IPS DF 4.7 (cell line): ENCODE data around the gene PCBP3.

Experiments
- DNase-seq: peaks from one replicate; pipeline ENCODE4 v3.0.0-alpha.2; 2013; ENCODE audit warnings: low spot score; ENCODE audit errors: extremely low read depth

PCBP3 gene

GRCh38 chr21:45927032-45927431 is 283.5 kb downstream of the PCBP3 start:
- no peak for DNase-seq

- DNase-seq, result no peak
These were observed 284.6 kb downstream of the PCBP3 start for GRCh38 chr21:45927851-45928850.

GRCh38 chr21:45929449-45929848 is 285.9 kb downstream of the PCBP3 start:
- no peak for DNase-seq

GRCh38 chr21:45930231-45930760 is 286.8 kb downstream of the PCBP3 start:
- DNase-seq, result no peak

DNA sequence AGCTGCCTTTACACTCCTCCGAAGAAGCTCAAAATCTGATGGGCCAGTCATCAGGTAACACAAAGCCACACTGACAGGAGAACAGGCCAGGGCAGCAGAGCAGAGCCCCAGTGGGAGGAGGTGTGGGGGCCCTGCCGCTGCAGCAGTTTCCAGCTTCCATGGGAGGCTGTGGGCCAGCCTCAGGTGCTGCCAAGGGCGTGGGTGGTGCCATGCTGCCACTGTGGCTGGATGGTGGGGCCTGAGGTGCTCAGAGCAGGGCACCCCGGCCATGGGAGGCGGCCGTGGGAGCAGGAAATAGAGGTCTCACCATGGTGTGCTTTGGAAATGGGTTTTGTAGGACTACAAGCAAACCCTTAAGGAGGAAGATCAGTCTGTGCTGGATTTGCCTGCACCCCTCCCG is 287.3 kb downstream of the PCBP3 start:
- no peak for DNase-seq

GRCh38 chr21:45931397-45931969 is 288.0 kb downstream of the PCBP3 start:
- DNase-seq, result no peak

GRCh38 chr21:45932922-45933502 is 289.5 kb downstream of the PCBP3 start:
- no peak for DNase-seq

DNA sequence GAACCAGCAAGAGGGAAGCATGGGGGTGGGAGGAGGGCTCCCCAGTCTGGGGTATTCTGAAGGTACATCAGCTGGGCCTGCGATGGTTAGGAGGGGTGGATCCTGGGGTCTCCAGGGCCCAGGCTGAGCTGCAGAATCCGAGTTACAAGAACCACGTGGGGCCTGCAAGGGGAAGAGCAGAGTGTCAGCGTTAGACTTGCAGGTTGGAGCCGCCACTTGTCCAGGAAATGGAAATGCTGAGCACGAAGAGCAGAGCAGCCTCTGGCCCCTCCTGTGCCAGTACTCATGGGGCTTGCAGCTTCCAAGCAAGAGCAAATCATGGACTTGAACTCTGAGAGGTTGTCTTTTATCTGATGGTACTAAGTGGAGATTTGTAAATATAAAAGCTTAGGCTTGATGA is 290.6 kb downstream of the PCBP3 start:
- DNase-seq, result no peak

- DNase-seq, result no peak
These were observed 291.0 kb downstream of the PCBP3 start for GRCh38 chr21:45934554-45934953.

GRCh38 chr21:45935628-45936027 is 292.1 kb downstream of the PCBP3 start:
- no peak for DNase-seq

DNA sequence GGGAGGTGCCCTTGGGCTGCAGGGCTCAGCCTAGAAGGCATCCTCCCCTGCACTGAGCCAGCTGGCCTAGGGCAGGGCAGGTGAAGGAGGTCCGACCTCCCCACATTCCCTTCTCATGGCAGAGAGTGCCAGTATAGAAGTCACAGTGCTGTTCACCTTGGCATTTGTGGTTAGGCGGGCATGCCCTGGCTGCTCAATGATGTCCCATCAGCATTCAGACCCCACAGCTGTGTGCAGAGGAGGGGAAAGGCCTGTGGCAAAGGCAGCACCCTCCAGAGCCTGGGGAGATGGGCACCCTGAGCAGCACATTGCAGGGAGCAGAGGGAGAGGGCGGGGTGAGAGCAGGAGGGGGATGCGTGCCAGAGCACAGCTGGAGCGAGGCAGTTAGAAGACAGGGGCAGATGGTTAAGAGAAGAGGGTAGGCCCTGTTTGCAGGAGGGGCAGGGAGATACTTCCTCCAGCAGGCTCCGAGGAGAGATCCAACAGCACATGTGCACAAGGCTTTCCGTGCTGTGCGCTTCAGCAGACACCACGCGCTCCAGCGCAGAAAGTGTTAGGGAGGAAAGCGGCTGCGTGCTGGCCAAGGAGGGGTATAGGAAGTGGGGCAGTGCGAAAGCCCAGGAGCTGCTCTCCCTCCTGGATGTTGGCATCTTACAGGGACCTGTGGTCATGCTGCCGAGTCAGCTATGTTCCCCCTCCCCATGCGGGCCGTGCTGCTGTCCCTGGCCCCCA is 294.4 kb downstream of the PCBP3 start:
- no peak for DNase-seq

- DNase-seq, result no peak
These were observed 294.9 kb downstream of the PCBP3 start for GRCh38 chr21:45938453-45938755.

- DNase-seq, result no peak
These were observed 295.4 kb downstream of the PCBP3 start for GRCh38 chr21:45938811-45939520.

- DNase-seq, result no peak
These were observed 296.1 kb downstream of the PCBP3 start for GRCh38 chr21:45939521-45940045.

DNA sequence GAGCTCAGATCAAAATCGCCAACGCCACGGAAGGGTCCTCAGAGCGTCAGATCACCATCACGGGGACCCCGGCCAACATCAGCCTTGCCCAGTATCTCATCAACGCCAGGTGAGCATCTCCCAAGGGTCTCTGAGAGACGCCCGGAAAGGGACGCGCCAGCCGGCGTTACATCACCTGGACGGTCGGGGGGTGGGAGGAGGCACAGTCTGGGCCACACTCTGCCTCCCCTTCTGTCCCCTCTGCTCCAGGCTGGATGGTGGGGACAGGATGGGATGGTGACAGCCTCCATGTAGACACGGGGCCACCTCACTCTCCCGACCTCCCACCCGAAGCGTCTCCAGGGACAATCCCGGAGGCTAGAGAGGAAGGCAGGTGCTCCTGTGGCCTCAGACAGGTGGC is 296.6 kb downstream of the PCBP3 start:
- DNase-seq, result no peak

DNA sequence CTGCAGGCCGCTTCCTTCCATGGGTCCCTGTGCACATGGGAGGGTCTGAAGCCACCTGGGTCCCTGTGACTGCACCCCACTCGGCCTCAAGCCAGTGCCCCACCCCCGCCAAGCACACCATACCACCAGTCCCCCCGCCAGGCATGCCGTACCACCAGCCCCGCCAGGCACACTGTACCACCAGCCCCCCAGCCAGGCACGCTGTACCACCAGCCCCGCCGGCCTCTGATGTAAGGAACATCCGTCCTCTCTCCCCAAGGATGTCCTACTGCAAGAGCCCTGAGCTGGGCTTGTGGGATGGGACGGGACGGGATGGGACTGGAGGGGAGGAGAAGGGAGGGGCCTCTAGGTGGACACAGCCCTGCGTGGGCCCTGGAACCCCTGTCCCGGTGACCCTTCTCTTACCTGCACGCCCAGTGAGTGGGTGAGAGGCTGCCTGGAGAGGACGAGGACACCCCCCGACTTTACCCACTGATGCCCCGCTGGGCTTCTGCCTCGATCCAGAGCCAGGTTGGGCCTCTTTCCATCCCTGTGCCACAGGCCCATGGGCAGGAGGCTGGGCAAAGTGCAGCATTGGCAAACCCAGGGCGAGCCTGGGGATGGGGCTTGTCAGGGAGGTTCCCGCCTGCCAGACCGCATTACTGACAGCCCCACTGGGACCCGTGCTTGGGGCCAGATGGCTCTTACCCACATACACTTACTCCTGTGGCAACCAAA is 297.3 kb downstream of the PCBP3 start:
- DNase-seq, result no peak

DNA sequence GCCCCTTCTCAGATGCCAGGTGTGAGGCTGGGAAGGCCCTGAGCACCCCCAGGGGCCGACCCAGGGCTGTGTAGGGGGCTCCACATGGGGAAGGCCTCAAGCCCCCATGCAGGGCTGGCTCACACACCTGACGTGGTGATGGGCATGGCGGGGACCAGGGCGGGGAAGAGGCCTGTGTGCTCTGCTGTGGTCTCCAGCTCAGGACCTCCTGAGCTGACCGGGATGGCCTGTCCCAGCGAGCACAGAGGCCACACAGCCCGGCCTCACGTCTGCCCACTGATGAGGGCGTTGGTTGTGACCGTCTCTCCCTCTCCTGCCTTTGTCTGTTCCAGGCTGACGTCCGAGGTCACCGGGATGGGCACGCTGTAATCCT is 297.8 kb downstream of the PCBP3 start:
- DNase-seq, result no peak

GRCh38 chr21:45941717-45942546 is 298.4 kb downstream of the PCBP3 start:
- DNase-seq, result no peak
